Measurements from ENCODE around the gene DUSP10. TPM values are rescaled to one million over a fixed set of nuclear protein-coding genes. Genes with fewer than 3 reads are reported as not detected.

The DUSP10 gene
- total RNA-seq, 2 donors from 2014 or later = 6.5 to 11.7 TPM

GRCh38 chr1:221779771-221780170 is 37.9 kb upstream of the DUSP10 start:
- no peaks in the 10 kb centered on the region for H3K9me3 ChIP-seq (ENCODE audit: control insufficient read depth, low read length)
- DNase-seq = no peak
- H3K4me1 Mint-ChIP-seq = peaks cover 8% of the 10 kb centered on the region
- no peaks in the 10 kb centered on the region for H3K9me3 Mint-ChIP-seq
- TF ChIP-seq CTCF (conservative IDR thresholded peaks at IDR 0.05) = no peak
- no peak overlapping the region for H3K9ac ChIP-seq (ENCODE audit: extremely low read depth, low read length, poor library complexity, severe bottlenecking)
- peaks cover 81% of the 10 kb centered on the region for H3K27me3 Mint-ChIP-seq (ENCODE audit: insufficient read depth)
- no peaks in the 10 kb centered on the region for H3K36me3 ChIP-seq (ENCODE audit: control insufficient read depth, insufficient read depth, low read length)
- WGBS, 2 experiments (ENCODE audit: insufficient coverage in 1 of 2, insufficient read length in 1 of 2) = 80 to 92% methylated on average over 1 of the region's 1 CpG
- no peaks in the 10 kb centered on the region for H3K36me3 Mint-ChIP-seq (ENCODE audit: low read depth)
- peaks cover 80% of the 10 kb centered on the region for H3K27me3 ChIP-seq (ENCODE audit: control insufficient read depth, insufficient read depth, low read length, poor library complexity, severe bottlenecking)
- H3K4me3 Mint-ChIP-seq = no peak overlapping the region
- H3K4me1 ChIP-seq (ENCODE audit: control insufficient read depth, insufficient read depth, low read length) = no peaks in the 10 kb centered on the region
- no peak overlapping the region for H3K4me3 ChIP-seq (ENCODE audit: low read length)
- H3K27ac Mint-ChIP-seq = no peak overlapping the region
- H3K27ac ChIP-seq (ENCODE audit: low read depth, low read length) = no peak overlapping the region

- WGBS, 2 experiments (ENCODE audit: insufficient coverage in 1 of 2, insufficient read length in 1 of 2) = 90 to 91% methylated on average over 4 to 8 of the region's 8 CpGs
- H3K9me3 Mint-ChIP-seq = no peaks in the 10 kb centered on the region
- H3K4me3 ChIP-seq (ENCODE audit: low read length) = no peak overlapping the region
- H3K9ac ChIP-seq (ENCODE audit: extremely low read depth, low read length, poor library complexity, severe bottlenecking) = no peak overlapping the region
- peaks cover 4% of the 10 kb centered on the region for H3K4me1 ChIP-seq (ENCODE audit: control insufficient read depth, insufficient read depth, low read length)
- H3K27me3 ChIP-seq (ENCODE audit: control insufficient read depth, insufficient read depth, low read length, poor library complexity, severe bottlenecking) = peaks cover 78% of the 10 kb centered on the region
- H3K27me3 Mint-ChIP-seq (ENCODE audit: insufficient read depth) = peaks cover 77% of the 10 kb centered on the region
- no peak overlapping the region for H3K4me3 Mint-ChIP-seq
- TF ChIP-seq CTCF (conservative IDR thresholded peaks at IDR 0.05) = no peak
- peaks cover 13% of the 10 kb centered on the region for H3K4me1 Mint-ChIP-seq
- DNase-seq = no peak
- H3K27ac Mint-ChIP-seq = no peak overlapping the region
- no peaks in the 10 kb centered on the region for H3K36me3 ChIP-seq (ENCODE audit: control insufficient read depth, insufficient read depth, low read length)
- no peaks in the 10 kb centered on the region for H3K36me3 Mint-ChIP-seq (ENCODE audit: low read depth)
- no peak overlapping the region for H3K27ac ChIP-seq (ENCODE audit: low read depth, low read length)
- no peaks in the 10 kb centered on the region for H3K9me3 ChIP-seq (ENCODE audit: control insufficient read depth, low read length)
Observed at GRCh38 chr1:221778535-221779142, 36.8 kb upstream of the DUSP10 start.

- Mint-ChIP-seq H3K27ac (no peak overlapping the region), H3K4me1 (peaks cover 16% of the 10 kb centered on the region), H3K4me3 (no peak overlapping the region), H3K9me3 (no peaks in the 10 kb centered on the region), H3K27me3 (ENCODE audit: insufficient read depth) (peaks cover 76% of the 10 kb centered on the region), H3K36me3 (ENCODE audit: low read depth) (no peaks in the 10 kb centered on the region)
- no peaks in the 10 kb centered on the region for H3K9me3 ChIP-seq (ENCODE audit: control insufficient read depth, low read length)
- no peaks in the 10 kb centered on the region for H3K36me3 ChIP-seq (ENCODE audit: control insufficient read depth, insufficient read depth, low read length)
- WGBS, 2 experiments (ENCODE audit: insufficient coverage in 1 of 2, insufficient read length in 1 of 2) = 90 to 91% methylated on average over 3 of the region's 3 CpGs
- H3K27ac ChIP-seq (ENCODE audit: low read depth, low read length) = no peak overlapping the region
- TF ChIP-seq CTCF (conservative IDR thresholded peaks at IDR 0.05) = no peak
- H3K4me1 ChIP-seq (ENCODE audit: control insufficient read depth, insufficient read depth, low read length) = peaks cover 4% of the 10 kb centered on the region
- no peak overlapping the region for H3K4me3 ChIP-seq (ENCODE audit: low read length)
- DNase-seq = no peak
- H3K9ac ChIP-seq (ENCODE audit: extremely low read depth, low read length, poor library complexity, severe bottlenecking) = no peak overlapping the region
- peaks cover 80% of the 10 kb centered on the region for H3K27me3 ChIP-seq (ENCODE audit: control insufficient read depth, insufficient read depth, low read length, poor library complexity, severe bottlenecking)
Observed at GRCh38 chr1:221778125-221778524, 36.2 kb upstream of the DUSP10 start.
